NCI-H748 (cell line): ENCODE results near the gene SLC47A2.
A peak's percentile ranks its signal among the peaks of the same experiment; 100 is the strongest.

ENCODE experiments used
- DNase-seq: peaks from one replicate; lab custom pipeline; 2025; ENCODE audit not compliant: unreplicated experiment; lab: John Stamatoyannopoulos, UW

The SLC47A2 gene

DNA sequence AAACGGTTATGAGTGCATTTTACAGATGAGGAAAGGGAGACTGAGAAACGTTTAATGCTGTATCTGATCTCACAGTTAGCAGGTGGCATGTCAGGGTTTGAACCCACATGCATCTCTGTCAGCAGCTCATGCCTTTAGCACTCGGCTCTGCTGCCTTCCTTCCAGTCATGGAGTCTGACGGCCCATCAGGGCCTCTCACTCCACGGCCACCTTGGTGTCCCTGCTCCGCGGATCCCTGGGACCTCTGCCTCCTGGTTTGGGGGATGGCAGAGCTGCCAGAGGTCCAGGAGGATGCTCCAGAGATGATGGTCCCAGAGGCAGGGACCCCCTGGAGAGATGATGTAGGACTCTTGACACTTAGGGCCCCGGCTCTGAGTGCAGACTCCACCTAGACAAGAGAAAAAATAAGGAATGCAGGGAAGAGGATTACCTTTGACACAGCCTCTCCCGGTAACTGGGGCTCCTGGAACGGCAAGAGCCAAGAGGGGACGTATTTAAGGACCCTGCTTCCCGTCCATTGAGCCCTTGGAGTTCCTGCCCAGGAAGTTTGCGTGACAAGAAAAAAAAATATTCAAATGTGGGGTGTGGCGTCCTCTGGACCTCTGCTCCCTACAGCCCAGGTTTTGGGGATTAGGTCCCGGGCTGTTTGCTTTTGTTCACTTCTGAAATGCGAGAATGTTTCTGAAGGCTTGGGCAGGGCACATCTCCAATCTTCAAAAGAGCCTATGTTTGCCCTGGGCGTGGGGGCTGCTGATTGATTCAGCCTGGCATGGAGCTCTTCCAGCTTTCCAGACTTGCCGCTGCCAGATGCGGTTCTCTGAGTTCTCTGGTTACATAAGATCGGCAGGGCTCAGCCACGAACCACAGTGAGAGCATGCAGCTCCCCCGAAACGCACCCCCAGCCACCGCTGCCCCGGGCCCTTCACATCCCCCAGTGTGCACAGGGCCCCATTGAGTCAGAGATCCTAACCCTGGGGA, 31.7 kb upstream of the SLC47A2 start, which contains the start of gene ALDH3A1:
Gene ALDH3A1 (minus strand): TSS at position 470 of the 978 bp plus-strand sequence. CDS start 3,169 bp downstream, outside the sequence.
- DNase-seq = peak; percentile 17

GRCh38 chr17:19747159-19747719, 30.9 kb upstream of the SLC47A2 start:
- DNase-seq = no peak

DNA sequence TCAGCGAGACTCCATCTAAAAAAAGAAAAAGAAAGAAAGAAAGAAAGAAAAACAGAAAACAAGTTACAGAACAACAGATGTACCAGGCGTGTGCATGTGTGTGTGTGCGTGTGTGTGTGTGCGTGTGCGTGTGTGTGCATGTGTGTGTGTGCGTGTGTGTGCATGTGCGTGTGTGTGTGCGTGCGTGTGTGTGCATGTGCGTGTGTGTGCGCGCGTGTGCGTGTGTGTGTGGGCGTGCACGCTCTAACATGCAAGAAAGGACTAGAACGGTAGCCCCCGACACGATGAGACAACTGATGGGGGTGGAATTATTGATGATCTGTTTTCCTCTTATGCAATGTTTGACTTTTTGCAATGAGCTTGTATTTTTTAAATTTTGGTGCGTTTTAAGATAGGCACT, 30.1 kb upstream of the SLC47A2 start:
- no peak for DNase-seq

GRCh38 chr17:19744922-19745757, 28.8 kb upstream of the SLC47A2 start:
- peak; percentile 72 for DNase-seq

- DNase-seq = no peak
Observed at GRCh38 chr17:19744492-19744891, 28.1 kb upstream of the SLC47A2 start.

- no peak for DNase-seq
Observed at GRCh38 chr17:19743101-19744100, 27.0 kb upstream of the SLC47A2 start.

DNA sequence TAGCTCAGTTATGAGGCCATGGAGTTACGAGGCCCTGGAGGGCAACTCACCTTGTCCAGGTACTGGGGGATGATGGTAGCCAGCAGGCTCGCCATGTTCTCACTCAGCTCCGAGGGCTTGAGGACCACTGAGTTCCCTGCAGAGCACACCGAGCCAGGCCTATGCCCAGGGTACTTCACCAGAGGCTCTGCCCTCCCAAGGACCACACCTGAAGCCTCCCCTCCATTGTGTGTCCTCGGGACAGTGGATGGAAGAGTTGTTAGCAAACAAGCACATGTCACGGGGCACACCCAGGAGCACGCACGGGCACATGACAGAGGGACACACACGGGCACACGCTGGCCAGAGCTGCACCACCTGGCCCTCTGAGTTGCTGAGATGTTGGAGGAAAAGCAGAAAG, 26.1 kb upstream of the SLC47A2 start:
- no peak for DNase-seq

- DNase-seq = no peak
Observed at GRCh38 chr17:19741832-19742457, 25.6 kb upstream of the SLC47A2 start.

DNA sequence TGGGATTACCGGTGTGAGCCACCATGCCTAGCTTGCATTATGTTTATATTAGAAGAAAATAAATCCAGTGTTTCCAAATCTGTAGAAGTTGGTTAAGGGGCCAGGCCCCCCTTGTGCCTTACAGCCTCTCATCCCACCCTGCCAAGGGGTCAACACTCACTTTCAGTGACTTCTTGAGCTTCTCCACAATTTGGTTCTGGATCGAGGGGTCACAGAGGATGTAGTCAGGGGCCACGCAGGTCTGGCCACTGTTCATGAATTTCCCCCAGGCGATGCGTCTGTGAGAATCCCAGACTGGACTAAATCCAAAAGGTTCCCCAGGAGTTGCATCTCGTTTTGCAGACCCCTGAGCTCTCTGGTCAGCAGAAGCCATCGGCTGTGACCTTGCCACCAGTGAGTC, 24.5 kb upstream of the SLC47A2 start:
- DNase-seq = no peak

DNA sequence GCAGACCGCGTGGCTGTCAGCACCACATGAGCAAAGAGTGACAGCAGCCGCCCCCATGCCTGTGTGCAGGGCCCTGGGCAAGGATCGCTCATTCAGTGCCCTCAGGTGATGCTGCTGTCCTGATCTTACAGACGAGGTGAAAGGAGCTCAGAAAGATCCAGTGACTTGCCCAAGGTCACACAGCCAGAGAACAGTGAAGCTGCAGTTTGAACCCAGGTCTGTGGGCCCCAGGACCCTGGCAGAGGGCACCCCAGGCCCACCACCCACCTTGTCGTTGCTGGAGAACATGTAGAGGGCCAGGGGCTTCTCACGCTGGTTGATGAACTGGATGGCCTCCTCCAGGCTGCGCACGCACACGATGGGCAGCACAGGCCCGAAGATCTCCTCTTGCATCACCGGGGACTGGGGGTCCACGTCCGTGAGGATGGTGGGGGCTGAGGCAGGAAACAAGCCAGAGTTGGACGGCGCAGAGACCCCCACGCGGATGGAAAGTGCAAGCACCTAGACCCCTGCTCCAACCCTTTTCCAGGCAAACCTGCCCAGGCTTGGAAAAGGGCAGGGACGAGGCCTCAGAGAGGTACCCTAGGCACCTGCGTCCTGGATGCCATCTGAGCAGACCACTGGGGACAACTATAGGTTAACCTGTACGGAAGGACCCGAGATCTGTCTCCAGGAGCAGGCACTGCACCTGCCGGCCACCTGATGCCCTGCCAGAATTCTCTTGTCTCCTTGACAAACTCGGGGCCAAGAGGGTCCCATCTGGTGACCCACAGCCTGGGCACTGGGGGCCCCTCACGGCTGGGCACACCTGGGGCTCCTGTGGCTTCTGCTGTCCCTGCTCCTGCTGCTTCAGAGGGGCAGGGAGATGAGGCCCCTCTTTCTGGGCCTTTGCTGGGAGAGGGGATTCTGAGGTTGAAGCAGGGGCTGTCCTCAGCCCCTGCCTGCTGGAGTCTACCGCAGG, 23.1 kb upstream of the SLC47A2 start:
- DNase-seq = no peak

DNA sequence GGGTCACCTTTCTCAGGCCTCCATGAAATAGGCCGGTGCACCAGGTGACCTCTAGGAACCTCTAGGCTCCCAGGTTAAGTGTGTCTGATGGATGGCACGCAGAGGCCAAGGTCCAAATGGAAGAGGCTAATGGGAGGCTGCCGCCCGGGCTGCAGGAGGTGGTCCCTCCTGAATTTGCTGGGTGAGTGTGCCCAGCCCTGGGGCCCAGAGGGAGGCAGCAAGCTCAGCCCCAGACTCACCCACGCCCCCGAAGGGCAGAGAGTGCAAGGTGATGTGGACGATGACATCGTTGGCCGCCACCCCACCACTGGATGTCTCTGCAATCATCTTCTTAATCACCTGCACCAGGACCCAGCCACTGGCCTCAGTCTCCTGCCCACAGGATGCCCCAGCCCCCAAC, 22.4 kb upstream of the SLC47A2 start:
- no peak for DNase-seq

DNA sequence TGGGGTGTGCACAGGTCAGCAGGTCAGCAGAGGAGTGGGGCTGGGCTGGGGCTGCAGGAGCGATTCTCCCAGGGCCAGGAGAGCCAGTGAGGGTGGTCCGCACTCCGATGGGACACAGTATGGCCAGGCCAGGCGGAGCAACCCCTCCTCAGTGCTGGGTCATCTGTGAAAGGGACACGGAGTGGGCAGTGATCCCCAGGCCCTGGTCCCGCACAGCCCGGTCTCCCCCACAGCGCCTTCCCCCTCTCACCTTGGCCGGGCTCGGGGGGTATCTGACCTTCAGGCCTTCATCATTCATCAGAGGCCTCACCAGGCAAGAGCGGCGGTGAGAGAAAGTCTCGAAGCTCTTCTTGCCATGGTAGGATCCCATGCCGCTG, 21.7 kb upstream of the SLC47A2 start:
- no peak for DNase-seq

GRCh38 chr17:19737305-19738072, 21.1 kb upstream of the SLC47A2 start:
- DNase-seq = no peak

DNA sequence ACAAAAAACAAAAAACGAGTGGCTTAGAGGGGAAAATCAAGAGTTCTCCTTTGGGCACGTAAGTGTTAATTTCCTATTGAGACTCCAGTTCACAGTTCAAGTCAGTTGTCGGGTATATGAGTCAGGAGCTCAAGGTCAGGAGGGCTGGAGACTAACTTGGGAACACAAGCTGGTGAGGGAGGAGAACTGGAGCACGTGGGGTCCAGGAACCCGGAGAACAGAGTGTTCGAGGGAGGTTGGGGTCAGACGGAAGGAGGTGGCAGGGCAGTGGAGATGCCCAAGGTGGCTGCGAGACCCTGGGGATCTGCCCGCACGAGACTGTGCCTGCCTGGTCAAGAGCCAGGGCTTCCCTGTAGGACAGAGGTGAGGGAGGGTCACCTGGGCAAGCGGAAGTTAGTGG, 19.7 kb upstream of the SLC47A2 start:
- no peak for DNase-seq

GRCh38 chr17:19733953-19734526, 17.7 kb upstream of the SLC47A2 start:
- peak; percentile 73 for DNase-seq

GRCh38 chr17:19731626-19732025, 15.2 kb upstream of the SLC47A2 start:
- DNase-seq = no peak

DNA sequence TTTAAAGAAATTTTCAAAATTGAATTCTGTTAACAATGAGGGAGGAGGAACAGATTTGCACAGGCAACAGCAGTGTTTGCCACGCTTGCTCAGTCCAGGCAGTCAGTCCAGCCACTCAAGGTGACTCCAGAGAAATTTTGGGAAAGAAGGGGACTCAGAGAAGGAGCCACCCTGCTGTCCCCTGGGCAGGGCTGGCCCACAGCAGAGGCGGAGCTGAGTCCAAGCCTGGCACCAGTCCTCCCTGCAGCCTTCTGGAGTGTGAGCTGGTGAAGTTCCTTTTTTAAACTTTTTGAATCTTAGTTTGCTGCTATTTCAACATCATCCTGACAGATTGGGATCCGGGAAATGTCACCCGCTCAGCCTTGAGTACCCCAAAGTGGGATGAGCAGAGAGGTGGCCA, 14.5 kb upstream of the SLC47A2 start:
- no peak for DNase-seq

GRCh38 chr17:19729900-19730299, 13.5 kb upstream of the SLC47A2 start:
- DNase-seq = no peak
